ENCODE results near the gene SMTNL2.
"Not testable (repeated sequence)": the region's sequence is repeated elsewhere in the genome, so short reads cannot be mapped to it uniquely, and the experiment has no call there.

SMTNL2 gene

GRCh38 chr17:4638766-4639165 lies 54.4 kb downstream of the SMTNL2 start:
- not testable (repeated sequence) for DNase-seq

GRCh38 chr17:4639301-4640059 lies 55.2 kb downstream of the SMTNL2 start:
- DNase-seq: not testable (repeated sequence)

- DNase-seq: not testable (repeated sequence)
These were observed 56.4 kb downstream of the SMTNL2 start for GRCh38 chr17:4640569-4641188.

GRCh38 chr17:4641297-4642195 lies 57.2 kb downstream of the SMTNL2 start, which contains the start of gene ALOX15:
ALOX15 (minus strand) TSS chr17:4641678; CDS start chr17:4641651, 27 bp downstream.
- DNase-seq: no peak

- no peak for DNase-seq
These were observed 58.0 kb downstream of the SMTNL2 start for GRCh38 chr17:4642286-4642685.

GRCh38 chr17:4643676-4644075 lies 59.3 kb downstream of the SMTNL2 start:
- no peak for DNase-seq

- no peak for DNase-seq
These were observed 61.3 kb downstream of the SMTNL2 start for GRCh38 chr17:4645642-4646041.

- DNase-seq: no peak
These were observed 64.4 kb downstream of the SMTNL2 start for GRCh38 chr17:4648741-4649140.

GRCh38 chr17:4652997-4653396 lies 68.7 kb downstream of the SMTNL2 start:
- no peak for DNase-seq

- DNase-seq: not testable (repeated sequence)
These were observed 71.6 kb downstream of the SMTNL2 start for GRCh38 chr17:4655933-4656332.

GRCh38 chr17:4657678-4658077 lies 73.3 kb downstream of the SMTNL2 start:
- DNase-seq: no peak
